Measurements from ENCODE around the gene RFPL4A.
"Not testable (repeated sequence)": the region's sequence is repeated elsewhere in the genome, so short reads cannot be mapped to it uniquely, and the experiment has no call there.

The RFPL4A gene

DNA sequence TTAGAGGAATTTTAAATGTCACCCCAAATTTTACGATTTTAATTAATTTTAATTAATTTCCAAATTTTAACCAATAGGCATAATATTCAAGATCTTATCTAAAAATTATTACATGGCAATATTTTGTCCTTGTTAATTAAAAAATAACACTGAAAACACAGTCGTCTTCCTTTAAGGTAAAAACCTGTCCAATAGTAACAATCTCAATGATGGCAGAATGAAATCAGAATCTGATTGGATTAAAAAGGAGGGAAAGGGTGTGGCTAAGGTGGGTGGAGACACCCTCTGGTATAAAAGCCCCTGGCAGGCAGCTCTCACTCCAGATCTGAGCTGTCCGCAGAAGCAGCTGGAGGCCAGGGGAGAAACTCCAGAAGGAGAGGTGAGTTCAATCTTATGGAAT, at the start of gene RFPL4A:
TSS of gene RFPL4A (plus strand) at position 301 of the 400 bp plus-strand sequence. CDS start 2,704 bp downstream, outside the sequence.
- in situ Hi-C loops (cut with HindIII; ENCODE audit: low sequenced_read_pairs); H3K4me3 ChIP-seq (ENCODE audit: low read depth, low read length); DNase-seq (ENCODE audit: low read depth): not testable (repeated sequence)

DNA sequence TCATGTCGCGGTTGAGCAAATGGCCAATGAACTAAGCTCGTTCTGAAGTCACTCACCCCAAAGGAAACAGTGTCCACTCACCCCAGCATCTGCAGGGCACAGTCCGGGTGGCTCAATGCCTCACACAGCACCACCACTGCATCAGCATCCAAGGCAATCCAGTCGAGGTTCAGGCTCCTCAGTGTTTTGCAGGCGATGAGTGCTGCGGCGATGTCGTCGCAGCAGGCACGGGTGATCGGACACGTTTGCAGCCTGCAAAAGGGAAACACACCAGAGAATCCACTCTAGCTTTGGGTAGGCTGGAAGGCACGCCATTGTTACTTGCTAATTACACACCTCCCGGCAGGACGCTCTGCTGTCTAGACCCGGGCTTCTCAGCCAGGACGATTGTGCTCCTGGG, 47.2 kb upstream of the RFPL4A start:
- no peak for DNase-seq (ENCODE audit: low read depth)
- TF ChIP-seq, protein P1, sequence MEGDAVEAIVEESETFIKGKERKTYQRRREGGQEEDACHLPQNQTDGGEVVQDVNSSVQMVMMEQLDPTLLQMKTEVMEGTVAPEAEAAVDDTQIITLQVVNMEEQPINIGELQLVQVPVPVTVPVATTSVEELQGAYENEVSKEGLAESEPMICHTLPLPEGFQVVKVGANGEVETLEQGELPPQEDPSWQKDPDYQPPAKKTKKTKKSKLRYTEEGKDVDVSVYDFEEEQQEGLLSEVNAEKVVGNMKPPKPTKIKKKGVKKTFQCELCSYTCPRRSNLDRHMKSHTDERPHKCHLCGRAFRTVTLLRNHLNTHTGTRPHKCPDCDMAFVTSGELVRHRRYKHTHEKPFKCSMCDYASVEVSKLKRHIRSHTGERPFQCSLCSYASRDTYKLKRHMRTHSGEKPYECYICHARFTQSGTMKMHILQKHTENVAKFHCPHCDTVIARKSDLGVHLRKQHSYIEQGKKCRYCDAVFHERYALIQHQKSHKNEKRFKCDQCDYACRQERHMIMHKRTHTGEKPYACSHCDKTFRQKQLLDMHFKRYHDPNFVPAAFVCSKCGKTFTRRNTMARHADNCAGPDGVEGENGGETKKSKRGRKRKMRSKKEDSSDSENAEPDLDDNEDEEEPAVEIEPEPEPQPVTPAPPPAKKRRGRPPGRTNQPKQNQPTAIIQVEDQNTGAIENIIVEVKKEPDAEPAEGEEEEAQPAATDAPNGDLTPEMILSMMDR (IDR thresholded peaks at IDR 0.05; ENCODE audit: low read depth, low read length, missing control alignments) = no peak
- no peak overlapping the region for H3K4me3 ChIP-seq (ENCODE audit: low read depth, low read length)
- in situ Hi-C loops (cut with HindIII; ENCODE audit: low sequenced_read_pairs) = no loop called here

DNA sequence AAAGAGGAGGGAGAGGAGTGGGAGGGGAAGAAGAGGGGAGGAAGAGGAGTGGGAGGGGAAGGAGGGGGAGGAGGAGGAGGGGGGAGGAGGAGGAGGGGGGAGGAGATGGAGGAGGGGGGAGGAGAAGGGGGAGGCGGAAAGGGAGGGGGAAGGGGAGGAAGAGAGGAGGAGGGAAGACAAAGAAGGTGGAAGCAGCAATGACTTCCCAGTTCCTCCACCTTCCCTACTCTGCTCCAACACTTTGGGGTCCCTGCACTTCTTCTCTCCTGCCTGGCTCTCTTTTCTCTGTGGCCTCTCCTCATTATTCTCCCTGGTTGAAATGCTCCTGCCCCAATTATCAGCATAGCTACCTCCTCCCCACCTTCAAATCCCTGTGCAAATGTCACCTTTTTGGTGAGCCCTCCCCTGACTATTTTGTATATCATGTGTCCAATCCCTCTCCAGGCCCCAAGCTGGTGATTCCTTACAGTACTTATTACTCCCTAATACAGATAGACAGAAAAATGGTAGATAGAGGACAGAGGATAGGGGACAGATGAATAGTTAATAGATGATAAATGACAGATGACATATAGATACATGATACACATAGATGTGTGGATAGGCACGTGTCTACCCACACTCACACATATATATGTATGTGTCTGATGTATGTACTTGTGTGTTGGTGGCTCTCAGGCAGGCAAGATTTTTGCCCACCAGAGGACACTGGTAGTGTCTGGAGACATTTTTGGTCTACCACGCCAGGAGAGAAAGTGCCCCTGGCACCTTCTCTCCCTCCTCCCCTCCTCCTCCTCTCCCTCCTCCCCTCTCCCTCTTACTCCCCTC, 45.9 kb upstream of the RFPL4A start:
- TF ChIP-seq, protein P1 (IDR thresholded peaks at IDR 0.05; ENCODE audit: low read depth, low read length, missing control alignments) = no peak
- in situ Hi-C loops (cut with HindIII; ENCODE audit: low sequenced_read_pairs) = no loop called here
- DNase-seq (ENCODE audit: low read depth) = no peak
- H3K4me3 ChIP-seq (ENCODE audit: low read depth, low read length) = no peak overlapping the region

DNA sequence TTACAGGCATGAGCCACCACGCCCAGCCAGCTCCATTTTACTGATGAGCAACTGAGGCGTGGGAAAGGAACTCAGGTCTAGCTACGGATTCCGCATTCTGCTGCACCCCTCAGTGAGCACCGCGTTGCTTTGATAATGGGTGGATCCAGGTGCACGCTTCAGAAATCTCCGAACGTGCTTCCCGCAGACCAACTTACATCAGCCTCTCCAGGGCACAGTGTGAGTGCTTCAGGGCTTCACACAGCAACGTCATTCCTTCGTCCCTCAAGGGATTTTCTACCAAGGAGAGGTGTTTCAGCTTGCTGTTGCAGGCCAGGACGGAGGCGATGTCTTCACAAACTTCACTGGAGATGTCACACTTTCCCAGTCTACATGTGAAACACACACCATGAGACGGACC, 42.4 kb upstream of the RFPL4A start:
- in situ Hi-C loops (cut with HindIII; ENCODE audit: low sequenced_read_pairs) = no loop called here
- TF ChIP-seq, protein P1 (IDR thresholded peaks at IDR 0.05; ENCODE audit: low read depth, low read length, missing control alignments) = no peak
- DNase-seq (ENCODE audit: low read depth) = no peak
- H3K4me3 ChIP-seq (ENCODE audit: low read depth, low read length) = no peak overlapping the region

DNA sequence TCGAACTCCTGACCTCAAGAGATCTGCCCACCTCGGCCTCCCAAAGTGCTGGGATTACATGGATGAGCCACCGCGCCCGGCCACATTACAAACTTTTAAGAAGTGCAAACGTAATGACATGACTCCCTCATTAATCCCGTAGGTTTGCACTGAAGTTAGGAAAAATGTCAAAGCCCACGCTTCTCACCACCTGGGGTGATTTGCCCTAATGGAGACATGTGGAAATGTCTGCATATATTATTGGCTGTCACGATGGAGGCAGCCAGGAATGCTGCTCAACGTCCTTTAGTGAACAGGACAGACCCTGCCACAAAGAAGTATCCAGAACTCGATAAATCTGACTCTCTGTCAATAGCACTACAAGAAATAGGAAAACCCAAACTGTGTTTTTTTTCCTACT, 41.6 kb upstream of the RFPL4A start:
- no peak overlapping the region for H3K4me3 ChIP-seq (ENCODE audit: low read depth, low read length)
- in situ Hi-C loops (cut with HindIII; ENCODE audit: low sequenced_read_pairs) = no loop called here
- TF ChIP-seq, protein P1 (IDR thresholded peaks at IDR 0.05; ENCODE audit: low read depth, low read length, missing control alignments) = no peak
- no peak for DNase-seq (ENCODE audit: low read depth)

DNA sequence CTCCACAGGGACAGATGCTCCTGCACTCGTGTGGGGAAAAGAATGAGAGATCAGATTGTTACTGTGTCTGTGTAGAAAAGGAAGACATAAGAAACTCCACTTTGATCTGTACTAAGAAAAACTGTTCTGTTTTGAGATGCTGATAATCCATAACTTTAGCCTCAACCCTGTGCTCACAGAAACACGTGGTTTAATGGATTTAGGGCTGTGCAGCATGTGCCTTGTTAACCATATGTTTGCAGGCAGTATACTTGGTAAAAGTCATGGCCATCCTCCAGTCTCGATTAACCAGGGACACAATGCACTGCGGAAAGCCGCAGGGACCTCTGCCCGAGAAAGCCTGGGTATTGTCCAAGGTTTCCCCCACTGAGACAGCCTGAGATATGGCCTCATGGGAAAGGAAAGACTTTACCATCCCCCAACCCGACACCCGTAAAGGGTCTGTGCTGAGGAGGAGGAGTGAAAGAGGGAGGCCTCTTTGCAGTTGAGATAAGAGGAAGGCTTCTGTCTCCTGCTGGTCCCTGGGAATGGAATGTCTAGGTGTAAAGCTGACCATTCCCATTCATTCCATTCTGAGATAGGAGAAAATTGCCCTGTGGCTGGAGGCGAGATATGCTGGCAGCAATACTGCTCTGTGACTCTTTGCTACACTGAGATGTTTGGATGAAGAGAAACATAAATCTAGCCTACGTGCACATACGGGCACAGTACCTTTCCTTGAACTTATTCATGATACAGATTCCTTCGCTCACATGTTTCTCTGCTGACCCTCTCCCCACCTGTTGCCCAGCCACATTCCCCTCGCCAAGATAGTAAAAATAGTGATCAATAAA, 40.8 kb upstream of the RFPL4A start:
- in situ Hi-C loops (cut with HindIII; ENCODE audit: low sequenced_read_pairs); DNase-seq (ENCODE audit: low read depth); H3K4me3 ChIP-seq (ENCODE audit: low read depth, low read length): not testable (repeated sequence)

DNA sequence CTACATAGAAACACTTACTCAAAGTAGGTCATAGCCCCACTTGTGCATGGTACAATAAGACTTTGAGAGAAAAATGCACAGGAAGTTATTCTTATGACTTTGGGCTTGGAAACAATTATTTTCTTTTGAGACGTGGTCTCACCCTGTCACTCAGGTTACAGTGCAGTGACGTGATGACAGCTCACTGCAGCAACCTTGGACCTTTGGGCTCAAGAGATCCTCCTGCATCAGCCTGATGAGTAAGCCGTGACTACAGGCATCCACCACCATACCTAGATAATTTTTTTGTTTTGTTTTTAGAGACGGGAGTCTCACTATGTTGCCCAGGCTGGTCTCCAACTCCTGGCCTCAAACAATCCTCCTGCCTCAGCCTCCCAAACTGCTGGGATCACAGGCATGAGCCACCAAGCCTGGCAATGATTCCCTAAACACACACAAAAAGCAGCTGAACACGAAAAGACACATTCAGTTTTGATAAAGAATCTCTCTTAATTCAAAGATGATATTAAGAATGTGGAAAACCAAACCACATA, 38.6 kb upstream of the RFPL4A start:
- TF ChIP-seq, protein P1 (IDR thresholded peaks at IDR 0.05; ENCODE audit: low read depth, low read length, missing control alignments) = no peak
- in situ Hi-C loops (cut with HindIII; ENCODE audit: low sequenced_read_pairs) = no loop called here

More for the DNA sequence above, 38.6 kb upstream of the RFPL4A start:
- H3K4me3 ChIP-seq (ENCODE audit: low read depth, low read length) = no peak overlapping the region
- no peak for DNase-seq (ENCODE audit: low read depth)
